ENCODE results near the gene GSTM2. TPM values are rescaled to one million over a fixed set of nuclear protein-coding genes. Genes with fewer than 3 reads are reported as not detected.
A peak's percentile ranks its signal among the peaks of the same experiment; 100 is the strongest.
"Not testable (repeated sequence)": the region's sequence is repeated elsewhere in the genome, so short reads cannot be mapped to it uniquely, and the experiment has no call there.

Gene GSTM2
- polyA plus RNA-seq, 2 donors: 52.0 to 130 TPM

- 56 to 59% methylated on average over 6 of the region's 6 CpGs for WGBS, 2 donors
- Histone ChIP-seq H3K4me1 (ENCODE audit: control insufficient read depth in 2 of 2, insufficient read depth in 2 of 2, low read length in 1 of 2) (no peaks in the 10 kb centered on the region), H3K27ac (ENCODE audit: low read depth in 2 of 2, low read length in 1 of 2) (peak overlapping the region in 1 of 2 donors; percentile 4), H3K4me3 (ENCODE audit: low read depth in 1 of 2, low read length in 2 of 2) (no peak overlapping the region), H3K27me3 (ENCODE audit: control insufficient read depth in 1 of 2, insufficient read depth in 2 of 2, low read length in 2 of 2) (no peaks in the 10 kb centered on the region), H3K9me3 (ENCODE audit: control insufficient read depth in 2 of 2, insufficient read depth in 1 of 2, low read depth in 1 of 2, low read length in 1 of 2) (no peaks in the 10 kb centered on the region), H3K36me3 (ENCODE audit: control insufficient read depth in 2 of 2, insufficient read depth in 2 of 2, low read length in 1 of 2) (no peaks in the 10 kb centered on the region)
These were observed 22.1 kb downstream of the GSTM2 start for GRCh38 chr1:109689844-109690405.

- H3K36me3 ChIP-seq (ENCODE audit: control insufficient read depth in 2 of 2, insufficient read depth in 2 of 2, low read length in 1 of 2): no peaks in the 10 kb centered on the region
- no peak overlapping the region for H3K27ac ChIP-seq (ENCODE audit: low read depth in 2 of 2, low read length in 1 of 2)
- no peaks in the 10 kb centered on the region for H3K27me3 ChIP-seq (ENCODE audit: control insufficient read depth in 1 of 2, insufficient read depth in 2 of 2, low read length in 2 of 2)
- no peaks in the 10 kb centered on the region for H3K9me3 ChIP-seq (ENCODE audit: control insufficient read depth in 2 of 2, insufficient read depth in 1 of 2, low read depth in 1 of 2, low read length in 1 of 2)
- 64 to 80% methylated on average over 5 to 6 of the region's 6 CpGs for WGBS, 2 donors
- H3K4me1 ChIP-seq (ENCODE audit: control insufficient read depth in 2 of 2, insufficient read depth in 2 of 2, low read length in 1 of 2): no peaks in the 10 kb centered on the region
- H3K4me3 ChIP-seq (ENCODE audit: low read depth in 1 of 2, low read length in 2 of 2): no peak overlapping the region
These were observed 23.9 kb downstream of the GSTM2 start for GRCh38 chr1:109691759-109692158.

- not testable (repeated sequence) for H3K4me3 ChIP-seq (ENCODE audit: low read depth in 1 of 2, low read length in 2 of 2); H3K27me3 ChIP-seq (ENCODE audit: control insufficient read depth in 1 of 2, insufficient read depth in 2 of 2, low read length in 2 of 2); H3K4me1 ChIP-seq (ENCODE audit: control insufficient read depth in 2 of 2, insufficient read depth in 2 of 2, low read length in 1 of 2); H3K36me3 ChIP-seq (ENCODE audit: control insufficient read depth in 2 of 2, insufficient read depth in 2 of 2, low read length in 1 of 2); H3K9me3 ChIP-seq (ENCODE audit: control insufficient read depth in 2 of 2, insufficient read depth in 1 of 2, low read depth in 1 of 2, low read length in 1 of 2); H3K27ac ChIP-seq (ENCODE audit: low read depth in 2 of 2, low read length in 1 of 2)
- WGBS, 2 donors: 85 to 92% methylated on average over 5 of the region's 5 CpGs
These were observed 26.5 kb downstream of the GSTM2 start for GRCh38 chr1:109694400-109694799.

- not testable (repeated sequence) for H3K36me3 ChIP-seq (ENCODE audit: control insufficient read depth in 2 of 2, insufficient read depth in 2 of 2, low read length in 1 of 2); H3K9me3 ChIP-seq (ENCODE audit: control insufficient read depth in 2 of 2, insufficient read depth in 1 of 2, low read depth in 1 of 2, low read length in 1 of 2); H3K4me1 ChIP-seq (ENCODE audit: control insufficient read depth in 2 of 2, insufficient read depth in 2 of 2, low read length in 1 of 2); H3K27me3 ChIP-seq (ENCODE audit: control insufficient read depth in 1 of 2, insufficient read depth in 2 of 2, low read length in 2 of 2); H3K27ac ChIP-seq (ENCODE audit: low read depth in 2 of 2, low read length in 1 of 2); H3K4me3 ChIP-seq (ENCODE audit: low read depth in 1 of 2, low read length in 2 of 2)
- WGBS, 2 donors: 77 to 79% methylated on average over 3 of the region's 3 CpGs
These were observed 27.3 kb downstream of the GSTM2 start for GRCh38 chr1:109695138-109695537.

- Histone ChIP-seq H3K4me1 (ENCODE audit: control insufficient read depth in 2 of 2, insufficient read depth in 2 of 2, low read length in 1 of 2) (no peaks in the 10 kb centered on the region), H3K27ac (ENCODE audit: low read depth in 2 of 2, low read length in 1 of 2) (no peak overlapping the region), H3K4me3 (ENCODE audit: low read depth in 1 of 2, low read length in 2 of 2) (no peak overlapping the region), H3K27me3 (ENCODE audit: control insufficient read depth in 1 of 2, insufficient read depth in 2 of 2, low read length in 2 of 2) (no peaks in the 10 kb centered on the region), H3K9me3 (ENCODE audit: control insufficient read depth in 2 of 2, insufficient read depth in 1 of 2, low read depth in 1 of 2, low read length in 1 of 2) (no peaks in the 10 kb centered on the region), H3K36me3 (ENCODE audit: control insufficient read depth in 2 of 2, insufficient read depth in 2 of 2, low read length in 1 of 2) (no peaks in the 10 kb centered on the region)
- WGBS, 2 donors: 63 to 69% methylated on average over 4 of the region's 4 CpGs
These were observed 29.2 kb downstream of the GSTM2 start for GRCh38 chr1:109697066-109697465.

GRCh38 chr1:109697861-109698260 lies 30.0 kb downstream of the GSTM2 start:
- H3K27ac ChIP-seq (ENCODE audit: low read depth in 2 of 2, low read length in 1 of 2): peak overlapping the region in 1 of 2 donors; percentile 4
- 37 to 62% methylated on average over 3 to 4 of the region's 4 CpGs for WGBS, 2 donors

GRCh38 chr1:109702940-109703339 lies 35.1 kb downstream of the GSTM2 start:
- not testable (repeated sequence) for H3K27ac ChIP-seq (ENCODE audit: low read depth in 2 of 2, low read length in 1 of 2); H3K9me3 ChIP-seq (ENCODE audit: control insufficient read depth in 2 of 2, insufficient read depth in 1 of 2, low read depth in 1 of 2, low read length in 1 of 2); H3K36me3 ChIP-seq (ENCODE audit: control insufficient read depth in 2 of 2, insufficient read depth in 2 of 2, low read length in 1 of 2); H3K27me3 ChIP-seq (ENCODE audit: control insufficient read depth in 1 of 2, insufficient read depth in 2 of 2, low read length in 2 of 2); H3K4me3 ChIP-seq (ENCODE audit: low read depth in 1 of 2, low read length in 2 of 2); H3K4me1 ChIP-seq (ENCODE audit: control insufficient read depth in 2 of 2, insufficient read depth in 2 of 2, low read length in 1 of 2)
- WGBS, 2 donors: 90 to 93% methylated on average over 3 of the region's 3 CpGs

More at GRCh38 chr1:109697861-109698260, 30.0 kb downstream of the GSTM2 start:
- not testable (repeated sequence) for H3K4me1 ChIP-seq (ENCODE audit: control insufficient read depth in 2 of 2, insufficient read depth in 2 of 2, low read length in 1 of 2); H3K4me3 ChIP-seq (ENCODE audit: low read depth in 1 of 2, low read length in 2 of 2); H3K27me3 ChIP-seq (ENCODE audit: control insufficient read depth in 1 of 2, insufficient read depth in 2 of 2, low read length in 2 of 2); H3K9me3 ChIP-seq (ENCODE audit: control insufficient read depth in 2 of 2, insufficient read depth in 1 of 2, low read depth in 1 of 2, low read length in 1 of 2); H3K36me3 ChIP-seq (ENCODE audit: control insufficient read depth in 2 of 2, insufficient read depth in 2 of 2, low read length in 1 of 2)

- no peak overlapping the region for H3K4me3 ChIP-seq (ENCODE audit: low read depth in 1 of 2, low read length in 2 of 2)
- H3K9me3 ChIP-seq (ENCODE audit: control insufficient read depth in 2 of 2, insufficient read depth in 1 of 2, low read depth in 1 of 2, low read length in 1 of 2): no peaks in the 10 kb centered on the region
- 83 to 93% methylated on average over 8 of the region's 8 CpGs for WGBS, 2 donors
- H3K36me3 ChIP-seq (ENCODE audit: control insufficient read depth in 2 of 2, insufficient read depth in 2 of 2, low read length in 1 of 2): no peaks in the 10 kb centered on the region
- no peaks in the 10 kb centered on the region for H3K27me3 ChIP-seq (ENCODE audit: control insufficient read depth in 1 of 2, insufficient read depth in 2 of 2, low read length in 2 of 2)
- no peak overlapping the region for H3K27ac ChIP-seq (ENCODE audit: low read depth in 2 of 2, low read length in 1 of 2)
- H3K4me1 ChIP-seq (ENCODE audit: control insufficient read depth in 2 of 2, insufficient read depth in 2 of 2, low read length in 1 of 2): no peaks in the 10 kb centered on the region
These were observed 36.3 kb downstream of the GSTM2 start for GRCh38 chr1:109704173-109704572.

GRCh38 chr1:109705411-109705810 lies 37.6 kb downstream of the GSTM2 start:
- Histone ChIP-seq H3K4me3 (ENCODE audit: low read depth in 1 of 2, low read length in 2 of 2) (no peak overlapping the region), H3K27ac (ENCODE audit: low read depth in 2 of 2, low read length in 1 of 2) (no peak overlapping the region), H3K36me3 (ENCODE audit: control insufficient read depth in 2 of 2, insufficient read depth in 2 of 2, low read length in 1 of 2) (no peaks in the 10 kb centered on the region), H3K4me1 (ENCODE audit: control insufficient read depth in 2 of 2, insufficient read depth in 2 of 2, low read length in 1 of 2) (no peaks in the 10 kb centered on the region), H3K27me3 (ENCODE audit: control insufficient read depth in 1 of 2, insufficient read depth in 2 of 2, low read length in 2 of 2) (no peaks in the 10 kb centered on the region), H3K9me3 (ENCODE audit: control insufficient read depth in 2 of 2, insufficient read depth in 1 of 2, low read depth in 1 of 2, low read length in 1 of 2) (no peaks in the 10 kb centered on the region)
- WGBS, 2 donors: 88 to 89% methylated on average over 4 of the region's 4 CpGs

- H3K4me3 ChIP-seq (ENCODE audit: low read depth in 1 of 2, low read length in 2 of 2); H3K9me3 ChIP-seq (ENCODE audit: control insufficient read depth in 2 of 2, insufficient read depth in 1 of 2, low read depth in 1 of 2, low read length in 1 of 2); H3K36me3 ChIP-seq (ENCODE audit: control insufficient read depth in 2 of 2, insufficient read depth in 2 of 2, low read length in 1 of 2); H3K4me1 ChIP-seq (ENCODE audit: control insufficient read depth in 2 of 2, insufficient read depth in 2 of 2, low read length in 1 of 2); H3K27ac ChIP-seq (ENCODE audit: low read depth in 2 of 2, low read length in 1 of 2); H3K27me3 ChIP-seq (ENCODE audit: control insufficient read depth in 1 of 2, insufficient read depth in 2 of 2, low read length in 2 of 2): not testable (repeated sequence)
- 82 to 94% methylated on average over 4 of the region's 4 CpGs for WGBS, 2 donors
These were observed 41.1 kb downstream of the GSTM2 start for GRCh38 chr1:109708949-109709348.
